ENCODE results near the gene SDF2L1.

DNA sequence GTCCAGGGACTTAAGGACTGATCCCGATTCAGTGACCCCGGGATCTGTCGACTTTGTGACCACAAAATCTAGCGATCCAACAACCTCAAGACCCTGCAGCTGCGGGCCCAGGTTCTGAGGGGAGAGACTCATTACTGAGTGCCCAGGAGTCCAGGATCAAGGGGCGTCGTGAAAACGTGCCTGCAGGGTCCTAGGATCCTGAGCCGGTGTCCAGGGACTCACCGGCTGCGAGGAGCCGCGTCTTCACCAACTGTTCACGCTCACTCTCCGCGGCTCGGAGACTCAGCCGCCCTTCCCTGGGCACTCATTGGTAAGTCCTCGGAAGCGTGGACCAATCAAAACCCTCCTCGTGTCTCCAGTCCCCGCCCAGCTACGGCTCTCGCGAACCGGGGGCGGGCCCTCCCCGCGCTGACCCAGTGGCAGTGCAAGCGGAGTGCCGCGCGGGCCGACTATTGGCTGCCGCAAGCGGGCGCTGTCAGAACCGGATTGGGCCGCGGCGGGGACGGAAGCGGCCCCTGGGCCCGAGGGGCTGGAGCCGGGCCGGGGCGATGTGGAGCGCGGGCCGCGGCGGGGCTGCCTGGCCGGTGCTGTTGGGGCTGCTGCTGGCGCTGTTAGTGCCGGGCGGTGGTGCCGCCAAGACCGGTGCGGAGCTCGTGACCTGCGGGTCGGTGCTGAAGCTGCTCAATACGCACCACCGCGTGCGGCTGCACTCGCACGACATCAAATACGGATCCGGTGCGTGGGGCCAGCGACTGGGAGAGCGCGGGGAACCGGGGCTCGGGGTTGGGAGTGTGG, at the start of gene SDF2L1:
- TF ChIP-seq PPARA (CRISPR knock-in tag; IDR thresholded peaks at IDR 0.05; ENCODE audit: borderline replicate concordance): no peak
- TF ChIP-seq RARB (CRISPR knock-in tag; IDR thresholded peaks at IDR 0.05): no peak
- no peak for TF ChIP-seq ZNF70 (CRISPR knock-in tag; IDR thresholded peaks at IDR 0.05)
- TF ChIP-seq TOX (CRISPR knock-in tag; IDR thresholded peaks at IDR 0.05; ENCODE audit: borderline replicate concordance): no peak
